ENCODE data around the gene LTB4R. TPM values are rescaled to one million over a fixed set of nuclear protein-coding genes. Genes with fewer than 3 reads are reported as not detected.

The LTB4R gene
- total and polyA plus RNA-seq, 2 donors (not counting 1 experiment from before 2014, with no cell fraction given): 0.62 to 0.66 TPM

DNA sequence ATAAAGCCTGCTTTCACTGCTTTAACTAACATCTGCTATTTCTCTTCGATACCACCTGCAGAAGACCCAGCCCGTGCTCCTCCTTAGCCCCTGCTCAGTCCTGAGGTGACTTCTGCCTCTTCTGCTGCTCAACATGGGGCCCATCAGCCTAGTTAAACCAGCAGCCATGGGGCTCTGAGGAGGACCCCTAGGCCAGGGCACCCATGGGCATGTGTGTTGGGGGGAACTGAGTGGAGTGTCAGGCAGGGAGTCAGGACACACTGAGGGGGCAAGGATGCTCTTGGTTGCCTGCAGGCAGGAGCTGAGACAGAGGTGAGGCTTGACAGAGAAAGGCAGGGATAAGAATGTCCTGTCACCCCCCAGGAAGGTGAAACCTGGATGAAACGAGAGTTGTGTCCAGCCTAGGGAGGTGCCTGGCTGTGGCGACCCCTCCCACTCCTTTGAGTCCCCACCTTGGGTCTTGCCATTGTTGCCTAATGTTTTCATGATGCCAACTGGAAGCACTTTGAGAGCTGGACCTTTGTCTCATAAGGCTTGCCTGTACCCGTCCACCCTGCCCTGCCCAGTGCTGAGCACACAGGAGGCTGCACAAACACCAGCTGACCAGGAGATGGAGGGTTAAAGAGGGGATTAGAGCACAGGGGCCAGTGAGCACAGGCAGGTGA is 27.4 kb upstream of the LTB4R start:
- Histone ChIP-seq H3K27ac (ENCODE audit: insufficient read depth, low read length) (no peak overlapping the region), H2AFZ (ENCODE audit: low read length) (no peak overlapping the region), H4K20me1 (ENCODE audit: control insufficient read depth, extremely low read depth, insufficient read depth, low read length) (no peaks in the 10 kb centered on the region), H3K4me1 (ENCODE audit: control insufficient read depth, extremely low read depth, insufficient read depth, low read length) (no peaks in the 10 kb centered on the region), H3K9ac (ENCODE audit: insufficient read depth, low read length) (no peak overlapping the region), H3K4me3 (replicated peaks in 1 of 4; ENCODE audit: control extremely low read depth in 1 of 4, insufficient read depth in 1 of 4, low read depth in 3 of 4, low read length in 4 of 4) (no peak overlapping the region), H3K79me2 (ENCODE audit: control insufficient read depth, insufficient read depth, low read length) (no peaks in the 10 kb centered on the region), H3K4me2 (ENCODE audit: extremely low read depth, insufficient read depth, low read length) (no peak overlapping the region), H3K9me3 (ENCODE audit: control insufficient read depth, insufficient read depth, low read depth, low read length) (no peaks in the 10 kb centered on the region), H3K27me3 (ENCODE audit: control insufficient read depth, insufficient read depth, low read length) (no peaks in the 10 kb centered on the region), H3K36me3 (ENCODE audit: control insufficient read depth, insufficient read depth, low read length) (no peaks in the 10 kb centered on the region)
- TF ChIP-seq, protein P1, sequence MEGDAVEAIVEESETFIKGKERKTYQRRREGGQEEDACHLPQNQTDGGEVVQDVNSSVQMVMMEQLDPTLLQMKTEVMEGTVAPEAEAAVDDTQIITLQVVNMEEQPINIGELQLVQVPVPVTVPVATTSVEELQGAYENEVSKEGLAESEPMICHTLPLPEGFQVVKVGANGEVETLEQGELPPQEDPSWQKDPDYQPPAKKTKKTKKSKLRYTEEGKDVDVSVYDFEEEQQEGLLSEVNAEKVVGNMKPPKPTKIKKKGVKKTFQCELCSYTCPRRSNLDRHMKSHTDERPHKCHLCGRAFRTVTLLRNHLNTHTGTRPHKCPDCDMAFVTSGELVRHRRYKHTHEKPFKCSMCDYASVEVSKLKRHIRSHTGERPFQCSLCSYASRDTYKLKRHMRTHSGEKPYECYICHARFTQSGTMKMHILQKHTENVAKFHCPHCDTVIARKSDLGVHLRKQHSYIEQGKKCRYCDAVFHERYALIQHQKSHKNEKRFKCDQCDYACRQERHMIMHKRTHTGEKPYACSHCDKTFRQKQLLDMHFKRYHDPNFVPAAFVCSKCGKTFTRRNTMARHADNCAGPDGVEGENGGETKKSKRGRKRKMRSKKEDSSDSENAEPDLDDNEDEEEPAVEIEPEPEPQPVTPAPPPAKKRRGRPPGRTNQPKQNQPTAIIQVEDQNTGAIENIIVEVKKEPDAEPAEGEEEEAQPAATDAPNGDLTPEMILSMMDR (conservative IDR thresholded peaks at IDR 0.05 in 1 of 2, IDR thresholded peaks at IDR 0.05 in 1 of 2; ENCODE audit: low read depth in 1 of 2, low read length in 2 of 2): no peak
- no peak for TF ChIP-seq EZH2 (IDR thresholded peaks at IDR 0.05; ENCODE audit: low read length, missing control alignments)
- no peak for DNase-seq (ENCODE audit: low read depth in 2 of 2)

DNA sequence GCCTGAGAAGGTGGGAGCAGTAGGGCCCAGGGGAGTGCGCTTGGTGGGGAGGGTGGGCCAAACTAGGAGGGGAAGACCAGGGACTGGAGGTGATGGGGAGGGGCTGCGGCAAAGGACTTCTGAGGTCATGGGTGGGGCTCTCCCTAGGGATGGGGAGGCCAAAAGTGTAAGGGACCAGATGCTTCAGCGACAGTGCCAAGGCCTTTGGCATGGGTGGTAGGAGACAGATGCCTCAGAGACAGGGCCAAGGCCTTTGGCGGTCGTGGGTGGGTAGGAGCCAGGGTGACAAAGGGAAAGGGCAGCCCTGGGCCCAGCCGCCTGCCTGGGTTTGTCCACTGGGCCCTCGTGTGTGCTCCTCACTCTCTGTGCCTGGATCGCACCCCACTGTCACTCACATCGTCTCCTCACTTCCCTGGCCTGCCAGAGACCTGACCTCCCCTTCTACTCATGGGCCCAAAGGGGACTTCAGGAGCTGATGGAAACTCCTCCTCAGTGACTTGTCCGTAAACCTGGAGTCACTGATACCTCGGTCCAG is 26.7 kb upstream of the LTB4R start:
- no peaks in the 10 kb centered on the region for H3K36me3 ChIP-seq (ENCODE audit: control insufficient read depth, insufficient read depth, low read length)
- no peaks in the 10 kb centered on the region for H3K27me3 ChIP-seq (ENCODE audit: control insufficient read depth, insufficient read depth, low read length)
- no peak overlapping the region for H3K27ac ChIP-seq (ENCODE audit: insufficient read depth, low read length)
- H3K4me2 ChIP-seq (ENCODE audit: extremely low read depth, insufficient read depth, low read length): no peak overlapping the region
- DNase-seq (ENCODE audit: low read depth in 2 of 2): no peak
- H3K9me3 ChIP-seq (ENCODE audit: control insufficient read depth, insufficient read depth, low read depth, low read length): no peaks in the 10 kb centered on the region
- no peak overlapping the region for H2AFZ ChIP-seq (ENCODE audit: low read length)
- TF ChIP-seq EZH2 (IDR thresholded peaks at IDR 0.05; ENCODE audit: low read length, missing control alignments): no peak
- TF ChIP-seq, protein P1 (conservative IDR thresholded peaks at IDR 0.05 in 1 of 2, IDR thresholded peaks at IDR 0.05 in 1 of 2; ENCODE audit: low read depth in 1 of 2, low read length in 2 of 2): no peak
- no peaks in the 10 kb centered on the region for H4K20me1 ChIP-seq (ENCODE audit: control insufficient read depth, extremely low read depth, insufficient read depth, low read length)
- no peak overlapping the region for H3K4me3 ChIP-seq (replicated peaks in 1 of 4; ENCODE audit: control extremely low read depth in 1 of 4, insufficient read depth in 1 of 4, low read depth in 3 of 4, low read length in 4 of 4)
- H3K4me1 ChIP-seq (ENCODE audit: control insufficient read depth, extremely low read depth, insufficient read depth, low read length): no peaks in the 10 kb centered on the region
- H3K79me2 ChIP-seq (ENCODE audit: control insufficient read depth, insufficient read depth, low read length): no peaks in the 10 kb centered on the region
- H3K9ac ChIP-seq (ENCODE audit: insufficient read depth, low read length): no peak overlapping the region

- no peak overlapping the region for H2AFZ ChIP-seq (ENCODE audit: low read length)
- DNase-seq (ENCODE audit: low read depth in 2 of 2): peak in 1 of 2 donors; percentile 49
- H3K4me1 ChIP-seq (ENCODE audit: control insufficient read depth, extremely low read depth, insufficient read depth, low read length): no peaks in the 10 kb centered on the region
- H3K79me2 ChIP-seq (ENCODE audit: control insufficient read depth, insufficient read depth, low read length): no peaks in the 10 kb centered on the region
- no peaks in the 10 kb centered on the region for H3K36me3 ChIP-seq (ENCODE audit: control insufficient read depth, insufficient read depth, low read length)
- H3K27ac ChIP-seq (ENCODE audit: insufficient read depth, low read length): no peak overlapping the region
- no peak overlapping the region for H3K4me2 ChIP-seq (ENCODE audit: extremely low read depth, insufficient read depth, low read length)
- no peaks in the 10 kb centered on the region for H3K9me3 ChIP-seq (ENCODE audit: control insufficient read depth, insufficient read depth, low read depth, low read length)
- H3K27me3 ChIP-seq (ENCODE audit: control insufficient read depth, insufficient read depth, low read length): no peaks in the 10 kb centered on the region
- no peak overlapping the region for H3K9ac ChIP-seq (ENCODE audit: insufficient read depth, low read length)
- TF ChIP-seq, protein P1 (conservative IDR thresholded peaks at IDR 0.05 in 1 of 2, IDR thresholded peaks at IDR 0.05 in 1 of 2; ENCODE audit: low read depth in 1 of 2, low read length in 2 of 2): no peak
- no peak for TF ChIP-seq EZH2 (IDR thresholded peaks at IDR 0.05; ENCODE audit: low read length, missing control alignments)
- no peak overlapping the region for H3K4me3 ChIP-seq (replicated peaks in 1 of 4; ENCODE audit: control extremely low read depth in 1 of 4, insufficient read depth in 1 of 4, low read depth in 3 of 4, low read length in 4 of 4)
- no peaks in the 10 kb centered on the region for H4K20me1 ChIP-seq (ENCODE audit: control insufficient read depth, extremely low read depth, insufficient read depth, low read length)
Observed at GRCh38 chr14:24285351-24285750, 26.0 kb upstream of the LTB4R start.

Data from fibroblast of lung (primary cell).